ENCODE data around the gene CD8B. TPM values are rescaled to one million over a fixed set of nuclear protein-coding genes. Genes with fewer than 3 reads are reported as not detected.

Gene CD8B
- total and polyA plus RNA-seq, 2 experiments from 2014 or later = 0.31 to 0.63 TPM

DNA sequence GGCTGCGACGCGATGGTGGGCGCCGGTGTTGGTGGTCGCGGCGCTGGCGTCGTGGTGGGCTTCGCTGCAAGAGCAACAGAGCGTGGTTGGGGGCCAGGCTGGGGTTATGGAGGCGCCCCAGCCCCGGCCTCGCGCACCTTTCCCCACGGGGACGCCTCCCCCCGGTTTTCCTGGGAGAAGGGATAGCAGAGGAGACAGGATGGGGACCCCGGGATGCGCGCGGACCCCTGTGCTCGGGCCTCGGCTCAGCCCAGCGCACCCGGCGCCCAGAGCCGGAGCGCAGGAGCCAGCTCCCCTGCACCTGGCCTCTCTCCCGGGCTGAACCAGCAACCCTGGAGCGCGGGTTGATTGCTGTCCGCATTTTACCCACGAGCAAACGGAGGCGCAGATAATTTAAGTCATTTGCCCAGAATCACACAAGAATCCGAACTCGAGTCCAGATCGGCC lies 72.0 kb downstream of the CD8B start (continued):
- TF ChIP-seq, protein P1, sequence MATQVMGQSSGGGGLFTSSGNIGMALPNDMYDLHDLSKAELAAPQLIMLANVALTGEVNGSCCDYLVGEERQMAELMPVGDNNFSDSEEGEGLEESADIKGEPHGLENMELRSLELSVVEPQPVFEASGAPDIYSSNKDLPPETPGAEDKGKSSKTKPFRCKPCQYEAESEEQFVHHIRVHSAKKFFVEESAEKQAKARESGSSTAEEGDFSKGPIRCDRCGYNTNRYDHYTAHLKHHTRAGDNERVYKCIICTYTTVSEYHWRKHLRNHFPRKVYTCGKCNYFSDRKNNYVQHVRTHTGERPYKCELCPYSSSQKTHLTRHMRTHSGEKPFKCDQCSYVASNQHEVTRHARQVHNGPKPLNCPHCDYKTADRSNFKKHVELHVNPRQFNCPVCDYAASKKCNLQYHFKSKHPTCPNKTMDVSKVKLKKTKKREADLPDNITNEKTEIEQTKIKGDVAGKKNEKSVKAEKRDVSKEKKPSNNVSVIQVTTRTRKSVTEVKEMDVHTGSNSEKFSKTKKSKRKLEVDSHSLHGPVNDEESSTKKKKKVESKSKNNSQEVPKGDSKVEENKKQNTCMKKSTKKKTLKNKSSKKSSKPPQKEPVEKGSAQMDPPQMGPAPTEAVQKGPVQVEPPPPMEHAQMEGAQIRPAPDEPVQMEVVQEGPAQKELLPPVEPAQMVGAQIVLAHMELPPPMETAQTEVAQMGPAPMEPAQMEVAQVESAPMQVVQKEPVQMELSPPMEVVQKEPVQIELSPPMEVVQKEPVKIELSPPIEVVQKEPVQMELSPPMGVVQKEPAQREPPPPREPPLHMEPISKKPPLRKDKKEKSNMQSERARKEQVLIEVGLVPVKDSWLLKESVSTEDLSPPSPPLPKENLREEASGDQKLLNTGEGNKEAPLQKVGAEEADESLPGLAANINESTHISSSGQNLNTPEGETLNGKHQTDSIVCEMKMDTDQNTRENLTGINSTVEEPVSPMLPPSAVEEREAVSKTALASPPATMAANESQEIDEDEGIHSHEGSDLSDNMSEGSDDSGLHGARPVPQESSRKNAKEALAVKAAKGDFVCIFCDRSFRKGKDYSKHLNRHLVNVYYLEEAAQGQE (IDR thresholded peaks at IDR 0.05; ENCODE audit: unreplicated experiment) = no peak
- TF ChIP-seq, protein P2, sequence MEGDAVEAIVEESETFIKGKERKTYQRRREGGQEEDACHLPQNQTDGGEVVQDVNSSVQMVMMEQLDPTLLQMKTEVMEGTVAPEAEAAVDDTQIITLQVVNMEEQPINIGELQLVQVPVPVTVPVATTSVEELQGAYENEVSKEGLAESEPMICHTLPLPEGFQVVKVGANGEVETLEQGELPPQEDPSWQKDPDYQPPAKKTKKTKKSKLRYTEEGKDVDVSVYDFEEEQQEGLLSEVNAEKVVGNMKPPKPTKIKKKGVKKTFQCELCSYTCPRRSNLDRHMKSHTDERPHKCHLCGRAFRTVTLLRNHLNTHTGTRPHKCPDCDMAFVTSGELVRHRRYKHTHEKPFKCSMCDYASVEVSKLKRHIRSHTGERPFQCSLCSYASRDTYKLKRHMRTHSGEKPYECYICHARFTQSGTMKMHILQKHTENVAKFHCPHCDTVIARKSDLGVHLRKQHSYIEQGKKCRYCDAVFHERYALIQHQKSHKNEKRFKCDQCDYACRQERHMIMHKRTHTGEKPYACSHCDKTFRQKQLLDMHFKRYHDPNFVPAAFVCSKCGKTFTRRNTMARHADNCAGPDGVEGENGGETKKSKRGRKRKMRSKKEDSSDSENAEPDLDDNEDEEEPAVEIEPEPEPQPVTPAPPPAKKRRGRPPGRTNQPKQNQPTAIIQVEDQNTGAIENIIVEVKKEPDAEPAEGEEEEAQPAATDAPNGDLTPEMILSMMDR (conservative IDR thresholded peaks at IDR 0.05; ENCODE audit: low read depth in 2 of 2) = no peak
- TF ChIP-seq JUNB (IDR thresholded peaks at IDR 0.05; ENCODE audit: unreplicated experiment) (no peak), ZNF114 (CRISPR knock-in tag; IDR thresholded peaks at IDR 0.05) (no peak)

DNA sequence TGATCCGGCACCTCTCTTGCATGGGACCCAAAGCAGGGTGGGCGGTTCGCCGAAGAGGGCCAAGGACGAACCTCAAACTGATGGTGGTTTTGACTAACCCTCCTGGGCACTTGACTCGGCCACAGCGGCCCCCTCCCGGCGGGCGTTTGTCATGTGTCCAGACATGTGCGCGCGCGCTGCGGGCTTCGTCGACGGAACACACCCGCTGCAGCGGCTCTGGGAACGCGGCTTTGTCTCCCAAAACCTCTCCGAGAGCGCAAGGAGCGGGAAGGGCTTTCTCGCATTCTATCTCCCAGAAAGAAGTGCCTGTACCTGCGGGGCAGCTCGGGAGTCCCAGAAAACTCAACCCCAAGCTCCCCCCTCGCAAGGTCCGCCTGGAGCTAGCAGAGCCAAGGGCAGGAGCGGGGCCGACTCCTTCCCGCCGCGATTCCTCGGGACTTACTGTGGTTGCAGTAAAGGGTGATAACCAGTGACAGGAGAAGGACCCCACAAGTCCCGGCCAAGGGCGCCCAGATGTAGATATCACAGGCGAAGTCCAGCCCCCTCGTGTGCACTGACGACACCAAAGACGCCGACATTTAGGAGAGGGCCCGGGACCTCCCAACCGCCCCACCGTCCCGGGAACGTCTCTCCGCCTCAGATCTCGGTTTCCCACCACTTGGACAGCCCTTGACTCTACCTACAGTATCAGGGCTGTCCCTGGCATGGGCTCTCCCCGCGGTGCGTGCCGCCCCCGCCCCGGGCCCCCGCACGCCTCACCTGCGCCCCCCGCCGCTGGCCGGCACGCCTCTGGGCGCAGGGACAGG lies 72.6 kb downstream of the CD8B start:
- Mint-ChIP-seq H3K4me1 (peaks cover 16% of the 10 kb centered on the region), H3K36me3 (ENCODE audit: low read depth) (peaks cover 5% of the 10 kb centered on the region; the same call in 1 of the 3 replicates), H3K4me3 (peak overlapping the region; percentile 64), H3K9me3 (peaks cover 11% of the 10 kb centered on the region; the same call in 2 of the 3 replicates), H3K27ac (no peak overlapping the region), H3K27me3 (ENCODE audit: insufficient read depth, low read depth, poor library complexity) (peaks cover 52% of the 10 kb centered on the region)
- ATAC-seq = peak; percentile 24
- no peaks in the 10 kb centered on the region for H3K9me2 ChIP-seq (ENCODE audit: insufficient read depth)
- H3K4me1 ChIP-seq (ENCODE audit: insufficient read depth) = 0 out of 2 replicates have a peak, but pooled peaks cover 5% of the 10 kb centered on the region
- H3K27me3 ChIP-seq (ENCODE audit: insufficient read depth) = peaks cover 66% of the 10 kb centered on the region
- H3F3A ChIP-seq (replicated peaks; ENCODE audit: low read depth) = no peaks in the 10 kb centered on the region
- H3K79me2 ChIP-seq (replicated peaks; ENCODE audit: insufficient read depth) = no peaks in the 10 kb centered on the region
- peak overlapping the region; percentile 98 for H2AFZ ChIP-seq
- H3K36me3 ChIP-seq (ENCODE audit: insufficient read depth) = no peaks in the 10 kb centered on the region
- peak overlapping the region; percentile 82 for H3K4me2 ChIP-seq
- H3K4me3 ChIP-seq = peak overlapping the region; percentile 57
- no peak overlapping the region for H3K27ac ChIP-seq (ENCODE audit: low read depth)
- H4K20me1 ChIP-seq (replicated peaks; ENCODE audit: insufficient read depth) = no peaks in the 10 kb centered on the region
- DNase-seq (ENCODE audit: low spot score) = peak; percentile 81
- TF ChIP-seq, protein P2 (conservative IDR thresholded peaks at IDR 0.05; ENCODE audit: low read depth in 2 of 2) = no peak
- TF ChIP-seq POLR2AphosphoS5 (IDR thresholded peaks at IDR 0.05; ENCODE audit: low read depth) = no peak
- TF ChIP-seq, protein P1 (IDR thresholded peaks at IDR 0.05; ENCODE audit: unreplicated experiment) = no peak
- TF ChIP-seq EZH2phosphoT487 (IDR thresholded peaks at IDR 0.05; ENCODE audit: unreplicated experiment) = peak; percentile 51
- TF ChIP-seq STAT1 (IDR thresholded peaks at IDR 0.05; ENCODE audit: unreplicated experiment) = no peak
- peak; percentile 82 for TF ChIP-seq EZH2 (IDR thresholded peaks at IDR 0.05; ENCODE audit: low read depth, unreplicated experiment)
- 0 out of 2 replicates have a peak, but pooled peaks have one; percentile 17 for TF ChIP-seq ZNF114 (CRISPR knock-in tag; IDR thresholded peaks at IDR 0.05)
- TF ChIP-seq ZNF331 (CRISPR knock-in tag; IDR thresholded peaks at IDR 0.05; ENCODE audit: low read depth) = no peak
- TF ChIP-seq, protein P3, sequence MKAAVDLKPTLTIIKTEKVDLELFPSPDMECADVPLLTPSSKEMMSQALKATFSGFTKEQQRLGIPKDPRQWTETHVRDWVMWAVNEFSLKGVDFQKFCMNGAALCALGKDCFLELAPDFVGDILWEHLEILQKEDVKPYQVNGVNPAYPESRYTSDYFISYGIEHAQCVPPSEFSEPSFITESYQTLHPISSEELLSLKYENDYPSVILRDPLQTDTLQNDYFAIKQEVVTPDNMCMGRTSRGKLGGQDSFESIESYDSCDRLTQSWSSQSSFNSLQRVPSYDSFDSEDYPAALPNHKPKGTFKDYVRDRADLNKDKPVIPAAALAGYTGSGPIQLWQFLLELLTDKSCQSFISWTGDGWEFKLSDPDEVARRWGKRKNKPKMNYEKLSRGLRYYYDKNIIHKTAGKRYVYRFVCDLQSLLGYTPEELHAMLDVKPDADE (IDR thresholded peaks at IDR 0.05) = no peak
- TF ChIP-seq JUNB (IDR thresholded peaks at IDR 0.05; ENCODE audit: unreplicated experiment) = no peak

All from GM23338 (cell line).